ENCODE results near the gene ZNF267. TPM values are rescaled to one million over a fixed set of nuclear protein-coding genes. Genes with fewer than 3 reads are reported as not detected.

The ZNF267 gene
- total and polyA plus RNA-seq, 2 of the 8 experiments (the other 6 are each of a cell fraction or from before 2014, with no cell fraction given), result 5.5 to 28.3 TPM

GRCh38 chr16:31876951-31877828 lies 3.6 kb downstream of the ZNF267 start:
- Histone ChIP-seq H3K56ac (replicated peaks; ENCODE audit: insufficient read length, low read depth, low read length) (no peak overlapping the region), H3K27me3 (replicated peaks in 1 of 4; ENCODE audit: control insufficient read depth in 3 of 4, extremely low read depth in 1 of 4, insufficient read depth in 3 of 4, low read length in 3 of 4) (no peaks in the 10 kb centered on the region), H4K8ac (ENCODE audit: extremely low read depth, insufficient read depth, low read length) (no peak overlapping the region), H3K79me1 (ENCODE audit: low read depth, low read length) (peaks cover 15% of the 10 kb centered on the region), H3K23ac (ENCODE audit: insufficient read length) (no peak overlapping the region), H3K18ac (ENCODE audit: extremely low read depth, low read length) (no peak overlapping the region), H4K91ac (replicated peaks; ENCODE audit: insufficient read length, low read length) (no peak overlapping the region), H2BK120ac (replicated peaks; ENCODE audit: low read depth, low read length) (no peak overlapping the region), H3K4me1 (replicated peaks in 1 of 4; ENCODE audit: control insufficient read depth in 3 of 4, insufficient read depth in 4 of 4, low read length in 3 of 4) (peaks cover 0 to 3% (median 0%) of the 10 kb centered on the region in 4 experiments; a peak in 2 of 7 replicates), H2BK20ac (ENCODE audit: low read length) (no peak overlapping the region), H3K14ac (ENCODE audit: insufficient read length) (no peak overlapping the region), H3K4me2 (ENCODE audit: insufficient read depth in 1 of 2, low read depth in 2 of 2, low read length in 2 of 2) (no peak overlapping the region), H3K4me3 (ENCODE audit: extremely low read depth in 1 of 4, insufficient read depth in 2 of 4, low read depth in 3 of 4, low read length in 4 of 4) (no peak overlapping the region), H3K79me2 (ENCODE audit: control insufficient read depth in 1 of 2, insufficient read depth in 2 of 2, low read length in 2 of 2) (peaks cover 23 to 81% of the 10 kb centered on the region in 2 experiments), H3K23me2 (ENCODE audit: low read depth, low read length) (no peaks in the 10 kb centered on the region; the same call in 1 of the 2 replicates), H2BK15ac (ENCODE audit: low read length) (no peak overlapping the region), H3K4ac (replicated peaks; ENCODE audit: insufficient read length, low read depth, low read length) (no peak overlapping the region), H4K5ac (ENCODE audit: insufficient read length, low read depth, low read length) (no peak overlapping the region), H2BK12ac (ENCODE audit: low read depth, low read length) (no peak overlapping the region), H2AFZ (ENCODE audit: low read length) (no peak overlapping the region), H2BK5ac (ENCODE audit: low read depth, low read length) (no peak overlapping the region), H2AK5ac (ENCODE audit: low read depth, low read length) (no peak overlapping the region), H3K9me3 (ENCODE audit: insufficient read depth in 2 of 2, low read depth in 1 of 2, low read length in 1 of 2) (no peaks in the 10 kb centered on the region), H3K9ac (replicated peaks in 1 of 4; ENCODE audit: extremely low read depth in 1 of 4, low read depth in 3 of 4, low read length in 3 of 4) (no peak overlapping the region), H3K27ac (ENCODE audit: low read depth, low read length) (no peak overlapping the region), H3K36me3 (ENCODE audit: control insufficient read depth in 2 of 4, insufficient read depth in 4 of 4, low read length in 3 of 4) (peaks cover 0 to 5% (median 0%) of the 10 kb centered on the region in 4 experiments; a peak in 5 of 8 replicates), H4K20me1 (replicated peaks in 1 of 2; ENCODE audit: control insufficient read depth in 1 of 2, insufficient read depth in 2 of 2, low read length in 2 of 2) (peaks cover 0 to 7% of the 10 kb centered on the region in 2 experiments)
- 88% methylated on average over 5 of the region's 5 CpGs; no CpG with 5 or more reads in 1 of the 2 experiments for WGBS, 2 experiments (ENCODE audit: extremely low coverage in 1 of 2, insufficient coverage in 1 of 2, insufficient read length in 1 of 2, insufficient replicate concordance in 2 of 2, low coverage in 1 of 2, low lambda C conversion rate in 2 of 2, missing lambda C conversion rate in 1 of 2)
- FAIRE-seq, result no peak
- ChIA-PET POLR2A (ENCODE audit: partially characterized antibody) (interaction anchor here (0.6 kb wide), 2 partner anchors 18 to 320 kb away, joined by 3 to 4 read pairs; no protein-coding TSS in a partner anchor), CTCF (ENCODE audit: partially characterized antibody) (interaction anchor here (0.5 kb wide), 1 partner anchor 1064 kb away, joined by 3 read pairs; no protein-coding TSS in a partner anchor)
- TF ChIP-seq RNF2 (IDR thresholded peaks at IDR 0.05; ENCODE audit: borderline replicate concordance, low read depth, low read length, missing control alignments, poor library complexity, severe bottlenecking), result no peak
- TF ChIP-seq POLR2AphosphoS5 (IDR thresholded peaks at IDR 0.05; ENCODE audit: low read depth, low read length), result no peak
- no peak for TF ChIP-seq SP2 (IDR thresholded peaks at IDR 0.05; ENCODE audit: low read length)
- no peak for TF ChIP-seq EZH2 (IDR thresholded peaks at IDR 0.05; ENCODE audit: low read depth, low read length, severe bottlenecking)
- TF ChIP-seq CTCF (IDR thresholded peaks at IDR 0.05; ENCODE audit: control extremely low read depth in 1 of 3, insufficient read depth in 1 of 3, low read depth in 1 of 3, low read length in 3 of 3), result no peak
- no peak for TF ChIP-seq JUND (IDR thresholded peaks at IDR 0.05; ENCODE audit: low read length)
- no peak for TF ChIP-seq HDAC2 (IDR thresholded peaks at IDR 0.05; ENCODE audit: borderline replicate concordance in 1 of 2, low read depth in 2 of 2, low read length in 2 of 2)
- DNase-seq (ENCODE audit: low read depth in 1 of 2, low spot score in 2 of 2), result no peak
